ENCODE results near the gene CIB2. TPM values are rescaled to one million over a fixed set of nuclear protein-coding genes. Genes with fewer than 3 reads are reported as not detected.

CIB2 gene
- polyA plus RNA-seq, 1 donor from 2014 or later, result 32.4 TPM

GRCh38 chr15:78087951-78088772 lies 43.1 kb downstream of the CIB2 start:
- Histone ChIP-seq H4K20me1 (ENCODE audit: insufficient read depth) (no peaks in the 10 kb centered on the region), H3K36me3 (ENCODE audit: insufficient read depth, low read length) (no peaks in the 10 kb centered on the region), H3K9me3 (ENCODE audit: low read length) (no peaks in the 10 kb centered on the region), H3K27ac (ENCODE audit: low read length) (no peak overlapping the region), H3K79me2 (replicated peaks; ENCODE audit: insufficient read depth, low read length) (no peaks in the 10 kb centered on the region), H3K4me3 (ENCODE audit: low read length) (no peak overlapping the region), H3K9ac (ENCODE audit: low read length) (no peak overlapping the region), H3K4me2 (ENCODE audit: low read length) (no peak overlapping the region), H3F3A (ENCODE audit: insufficient read depth, low read length, poor library complexity, severe bottlenecking) (no peaks in the 10 kb centered on the region), H3K27me3 (ENCODE audit: insufficient read depth, low read depth, low read length) (no peaks in the 10 kb centered on the region), H2AFZ (ENCODE audit: low read depth, low read length) (no peak overlapping the region), H3K9me2 (ENCODE audit: insufficient read depth, low read length) (no peaks in the 10 kb centered on the region)
- TF ChIP-seq RAD21 (conservative IDR thresholded peaks at IDR 0.05) (no peak), SMC3 (conservative IDR thresholded peaks at IDR 0.05; ENCODE audit: poor library complexity) (no peak), EP300 (conservative IDR thresholded peaks at IDR 0.05; ENCODE audit: poor library complexity, severe bottlenecking) (no peak), REST (IDR thresholded peaks at IDR 0.05; ENCODE audit: borderline replicate concordance) (no peak), EZH2 (IDR thresholded peaks at IDR 0.05; ENCODE audit: borderline replicate concordance, insufficient read depth, low read length, poor library complexity, severe bottlenecking) (no peak), CTCF (IDR thresholded peaks at IDR 0.05; ENCODE audit: poor library complexity, severe bottlenecking) (no peak), MXI1 (conservative IDR thresholded peaks at IDR 0.05; ENCODE audit: poor library complexity, severe bottlenecking) (no peak), TAF1 (IDR thresholded peaks at IDR 0.05; ENCODE audit: low read depth) (no peak), POLR2AphosphoS5 (IDR thresholded peaks at IDR 0.05) (no peak)

GRCh38 chr15:78085928-78086327 lies 45.3 kb downstream of the CIB2 start:
- no peaks in the 10 kb centered on the region for H3K9me3 ChIP-seq (ENCODE audit: low read length)
- no peak overlapping the region for H3K27ac ChIP-seq (ENCODE audit: low read length)
- no peaks in the 10 kb centered on the region for H4K20me1 ChIP-seq (ENCODE audit: insufficient read depth)
- no peak overlapping the region for H2AFZ ChIP-seq (ENCODE audit: low read depth, low read length)
- H3K4me3 ChIP-seq (ENCODE audit: low read length), result no peak overlapping the region
- no peaks in the 10 kb centered on the region for H3K9me2 ChIP-seq (ENCODE audit: insufficient read depth, low read length)
- H3K36me3 ChIP-seq (ENCODE audit: insufficient read depth, low read length), result no peaks in the 10 kb centered on the region
- TF ChIP-seq CTCF (IDR thresholded peaks at IDR 0.05; ENCODE audit: poor library complexity, severe bottlenecking) (no peak), EP300 (conservative IDR thresholded peaks at IDR 0.05; ENCODE audit: poor library complexity, severe bottlenecking) (no peak), RAD21 (conservative IDR thresholded peaks at IDR 0.05) (no peak), EZH2 (IDR thresholded peaks at IDR 0.05; ENCODE audit: borderline replicate concordance, insufficient read depth, low read length, poor library complexity, severe bottlenecking) (no peak), REST (IDR thresholded peaks at IDR 0.05; ENCODE audit: borderline replicate concordance) (no peak), POLR2AphosphoS5 (IDR thresholded peaks at IDR 0.05) (no peak), SMC3 (conservative IDR thresholded peaks at IDR 0.05; ENCODE audit: poor library complexity) (no peak), TAF1 (IDR thresholded peaks at IDR 0.05; ENCODE audit: low read depth) (no peak), MXI1 (conservative IDR thresholded peaks at IDR 0.05; ENCODE audit: poor library complexity, severe bottlenecking) (no peak)
- no peak overlapping the region for H3K4me2 ChIP-seq (ENCODE audit: low read length)
- H3K79me2 ChIP-seq (replicated peaks; ENCODE audit: insufficient read depth, low read length), result no peaks in the 10 kb centered on the region
- H3F3A ChIP-seq (ENCODE audit: insufficient read depth, low read length, poor library complexity, severe bottlenecking), result no peaks in the 10 kb centered on the region
- H3K27me3 ChIP-seq (ENCODE audit: insufficient read depth, low read depth, low read length), result no peaks in the 10 kb centered on the region
- H3K9ac ChIP-seq (ENCODE audit: low read length), result no peak overlapping the region

All from neural cell (in vitro differentiated cells).